ENCODE data around the gene KRT78. TPM values are rescaled to one million over a fixed set of nuclear protein-coding genes. Genes with fewer than 3 reads are reported as not detected.

The KRT78 gene
- total and polyA plus RNA-seq, 9 of the 15 experiments (the other 6 are each of a cell fraction or from before 2014, with no cell fraction given): not detected

- TF ChIP-seq MTA1 (IDR thresholded peaks at IDR 0.05; ENCODE audit: borderline replicate concordance) (peak; percentile 53; the same call in 1 of the 2 replicates), SAFB (IDR thresholded peaks at IDR 0.05; ENCODE audit: borderline replicate concordance, low read depth, low read length) (peak; percentile 39; the same call in 1 of the 2 replicates), TBP (optimal IDR thresholded peaks at IDR 0.05; ENCODE audit: low read depth, low read length) (peak; percentile 80), SNIP1 (IDR thresholded peaks at IDR 0.05; ENCODE audit: low read depth) (no peak), CREB1 (IDR thresholded peaks at IDR 0.05) (no peak), CREB1 (CRISPR knock-in tag; IDR thresholded peaks at IDR 0.05) (0 out of 2 replicates have a peak, but pooled peaks have one; percentile 25), DMBX1 (CRISPR knock-in tag; IDR thresholded peaks at IDR 0.05; ENCODE audit: borderline replicate concordance) (0 out of 2 replicates have a peak, but pooled peaks have one; percentile 45), ARID2 (IDR thresholded peaks at IDR 0.05) (no peak), KHSRP (IDR thresholded peaks at IDR 0.05) (no peak), U2AF2 (optimal IDR thresholded peaks at IDR 0.05; ENCODE audit: low read depth, low read length) (no peak), BCOR (IDR thresholded peaks at IDR 0.05) (no peak; the same call in 1 of the 2 replicates), XRCC4 (IDR thresholded peaks at IDR 0.05; ENCODE audit: extremely low read depth, insufficient read depth, insufficient read length) (no peak), TEAD1 (CRISPR knock-in tag; IDR thresholded peaks at IDR 0.05) (0 out of 4 replicates have a peak, but pooled peaks of 1 of the 2 experiments have one; percentile 12), EGR1 (conservative IDR thresholded peaks at IDR 0.05) (peak; percentile 96), ZBTB12 (CRISPR knock-in tag; IDR thresholded peaks at IDR 0.05) (no peak), KLF16 (IDR thresholded peaks at IDR 0.05) (no peak), KDM1A (IDR thresholded peaks at IDR 0.05) (0 out of 4 replicates have a peak, but pooled peaks of 1 of the 2 experiments have one; percentile 22), HOXB6 (CRISPR knock-in tag; IDR thresholded peaks at IDR 0.05; ENCODE audit: borderline replicate concordance) (no peak)
- TF ChIP-seq, protein P1, sequence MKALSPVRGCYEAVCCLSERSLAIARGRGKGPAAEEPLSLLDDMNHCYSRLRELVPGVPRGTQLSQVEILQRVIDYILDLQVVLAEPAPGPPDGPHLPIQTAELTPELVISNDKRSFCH (CRISPR knock-in tag; IDR thresholded peaks at IDR 0.05): no peak
- TF ChIP-seq, protein P1 (tag; IDR thresholded peaks at IDR 0.05): no peak
- TF ChIP-seq, protein P2, sequence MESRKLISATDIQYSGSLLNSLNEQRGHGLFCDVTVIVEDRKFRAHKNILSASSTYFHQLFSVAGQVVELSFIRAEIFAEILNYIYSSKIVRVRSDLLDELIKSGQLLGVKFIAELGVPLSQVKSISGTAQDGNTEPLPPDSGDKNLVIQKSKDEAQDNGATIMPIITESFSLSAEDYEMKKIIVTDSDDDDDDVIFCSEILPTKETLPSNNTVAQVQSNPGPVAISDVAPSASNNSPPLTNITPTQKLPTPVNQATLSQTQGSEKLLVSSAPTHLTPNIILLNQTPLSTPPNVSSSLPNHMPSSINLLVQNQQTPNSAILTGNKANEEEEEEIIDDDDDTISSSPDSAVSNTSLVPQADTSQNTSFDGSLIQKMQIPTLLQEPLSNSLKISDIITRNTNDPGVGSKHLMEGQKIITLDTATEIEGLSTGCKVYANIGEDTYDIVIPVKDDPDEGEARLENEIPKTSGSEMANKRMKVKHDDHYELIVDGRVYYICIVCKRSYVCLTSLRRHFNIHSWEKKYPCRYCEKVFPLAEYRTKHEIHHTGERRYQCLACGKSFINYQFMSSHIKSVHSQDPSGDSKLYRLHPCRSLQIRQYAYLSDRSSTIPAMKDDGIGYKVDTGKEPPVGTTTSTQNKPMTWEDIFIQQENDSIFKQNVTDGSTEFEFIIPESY (CRISPR knock-in tag; IDR thresholded peaks at IDR 0.05): no peak
These were observed 25.2 kb upstream of the KRT78 start (continued) for GRCh38 chr12:52873832-52874572.

Measured in K562 (cell line).